ENCODE measurements around the gene KCNJ6. TPM values are rescaled to one million over a fixed set of nuclear protein-coding genes. Genes with fewer than 3 reads are reported as not detected.

The KCNJ6 gene
- total and polyA plus RNA-seq, 9 of the 15 experiments (the other 6 are each of a cell fraction or from before 2014, with no cell fraction given), result 0.06 to 0.21 (median 0.13) TPM; not detected in 1

DNA sequence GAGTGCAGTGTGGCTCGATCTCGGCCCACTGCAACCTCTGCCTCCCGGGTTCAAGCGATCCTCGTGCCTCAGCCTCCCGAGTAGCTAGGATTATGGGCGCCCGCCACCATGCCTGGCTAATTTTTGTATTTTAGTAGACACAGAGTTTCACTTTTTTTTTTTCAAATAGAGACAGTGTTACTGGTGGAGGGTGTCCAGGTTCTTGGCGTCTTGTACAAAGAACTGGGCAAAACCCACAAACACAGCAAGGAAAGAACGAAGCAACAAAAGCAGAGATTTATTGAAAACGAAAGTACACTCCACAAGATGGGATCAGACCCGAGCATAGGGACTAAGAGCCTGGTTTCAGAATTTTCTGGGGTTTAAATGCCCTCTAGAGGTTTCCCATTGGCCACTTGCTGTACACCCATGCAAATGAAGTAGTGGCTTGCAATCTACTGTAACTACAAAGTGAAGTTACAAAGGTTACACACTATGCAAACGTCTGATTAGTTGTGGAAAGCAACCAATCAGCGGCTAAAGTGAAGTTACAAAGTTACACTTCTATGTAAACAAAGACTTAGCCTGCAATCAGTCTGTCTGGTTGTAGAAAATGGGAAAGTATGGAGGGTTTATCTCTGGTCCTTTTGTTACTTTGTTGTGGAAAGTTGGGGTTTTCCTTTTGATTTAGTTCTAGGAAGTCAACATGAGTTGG, 350.6 kb downstream of the KCNJ6 start (continued):
- peak; percentile 26; the same call in 1 of the 2 replicates for TF ChIP-seq REST (IDR thresholded peaks at IDR 0.05; ENCODE audit: borderline replicate concordance)
- no peak for TF ChIP-seq REST (CRISPR knock-in tag; IDR thresholded peaks at IDR 0.05; ENCODE audit: low read depth)
- TF ChIP-seq FOXM1 (IDR thresholded peaks at IDR 0.05; ENCODE audit: low read depth), result peak; percentile 59; the same call in 1 of the 2 replicates
- TF ChIP-seq FOXM1 (CRISPR knock-in tag; IDR thresholded peaks at IDR 0.05; ENCODE audit: low read depth), result no peak
- TF ChIP-seq, protein P1, sequence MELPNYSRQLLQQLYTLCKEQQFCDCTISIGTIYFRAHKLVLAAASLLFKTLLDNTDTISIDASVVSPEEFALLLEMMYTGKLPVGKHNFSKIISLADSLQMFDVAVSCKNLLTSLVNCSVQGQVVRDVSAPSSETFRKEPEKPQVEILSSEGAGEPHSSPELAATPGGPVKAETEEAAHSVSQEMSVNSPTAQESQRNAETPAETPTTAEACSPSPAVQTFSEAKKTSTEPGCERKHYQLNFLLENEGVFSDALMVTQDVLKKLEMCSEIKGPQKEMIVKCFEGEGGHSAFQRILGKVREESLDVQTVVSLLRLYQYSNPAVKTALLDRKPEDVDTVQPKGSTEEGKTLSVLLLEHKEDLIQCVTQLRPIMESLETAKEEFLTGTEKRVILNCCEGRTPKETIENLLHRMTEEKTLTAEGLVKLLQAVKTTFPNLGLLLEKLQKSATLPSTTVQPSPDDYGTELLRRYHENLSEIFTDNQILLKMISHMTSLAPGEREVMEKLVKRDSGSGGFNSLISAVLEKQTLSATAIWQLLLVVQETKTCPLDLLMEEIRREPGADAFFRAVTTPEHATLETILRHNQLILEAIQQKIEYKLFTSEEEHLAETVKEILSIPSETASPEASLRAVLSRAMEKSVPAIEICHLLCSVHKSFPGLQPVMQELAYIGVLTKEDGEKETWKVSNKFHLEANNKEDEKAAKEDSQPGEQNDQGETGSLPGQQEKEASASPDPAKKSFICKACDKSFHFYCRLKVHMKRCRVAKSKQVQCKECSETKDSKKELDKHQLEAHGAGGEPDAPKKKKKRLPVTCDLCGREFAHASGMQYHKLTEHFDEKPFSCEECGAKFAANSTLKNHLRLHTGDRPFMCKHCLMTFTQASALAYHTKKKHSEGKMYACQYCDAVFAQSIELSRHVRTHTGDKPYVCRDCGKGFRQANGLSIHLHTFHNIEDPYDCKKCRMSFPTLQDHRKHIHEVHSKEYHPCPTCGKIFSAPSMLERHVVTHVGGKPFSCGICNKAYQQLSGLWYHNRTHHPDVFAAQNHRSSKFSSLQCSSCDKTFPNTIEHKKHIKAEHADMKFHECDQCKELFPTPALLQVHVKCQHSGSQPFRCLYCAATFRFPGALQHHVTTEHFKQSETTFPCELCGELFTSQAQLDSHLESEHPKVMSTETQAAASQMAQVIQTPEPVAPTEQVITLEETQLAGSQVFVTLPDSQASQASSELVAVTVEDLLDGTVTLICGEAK (IDR thresholded peaks at IDR 0.05), result 0 out of 2 replicates have a peak, but pooled peaks have one; percentile 2
- TF ChIP-seq, protein P1 (CRISPR knock-in tag; IDR thresholded peaks at IDR 0.05), result no peak
- peak in 1 of 2 experiments; percentile 52; a peak in 3 of 4 replicates for TF ChIP-seq RAD21 (CRISPR knock-in tag; conservative IDR thresholded peaks at IDR 0.05 in 1 of 2, IDR thresholded peaks at IDR 0.05 in 1 of 2)

Data from K562 (cell line).